Naive B cell (primary cell): ENCODE results near the gene WFIKKN1. TPM values are rescaled to one million over a fixed set of nuclear protein-coding genes. Genes with fewer than 3 reads are reported as not detected.
A peak's percentile ranks its signal among the peaks of the same experiment; 100 is the strongest.

Experiments
- ATAC-seq, 2 donors: fragments of 150-1000 bp; cut with Tn5 transposase; 2 replicates each; pipeline ENCODE4 v1.10.0; 2021; ENCODE audit warnings: low read depth in 2 of 2, mild to moderate bottlenecking in 2 of 2, moderate library complexity in 2 of 2
- DNase-seq: peaks from one replicate; pipeline ENCODE4 v3.0.0; 2022
- H3K27ac Mint-ChIP-seq, 6 donors: one replicate each; pipeline ENCODE4 v1.8.0; 2020 to 2022; ENCODE audit warnings: mild to moderate bottlenecking in 6 of 6, mixed read lengths in 6 of 6, moderate library complexity in 5 of 6, inconsistent platforms in 2 of 6
- H3K27me3 Mint-ChIP-seq, 3 donors: one replicate each; pipeline ENCODE4 v1.8.0; 2021 to 2022; ENCODE audit warnings: mixed read lengths in 3 of 3, mild to moderate bottlenecking in 1 of 3
- H3K36me3 Mint-ChIP-seq, 2 donors: one replicate each; pipeline ENCODE4 v1.8.0; 2020 to 2022; ENCODE audit warnings: mixed read lengths in 2 of 2, inconsistent platforms in 1 of 2, mild to moderate bottlenecking in 1 of 2
- H3K4me1 Mint-ChIP-seq, 3 donors: one replicate each; pipeline ENCODE4 v1.8.0; 2020 to 2022; ENCODE audit warnings: mixed read lengths in 3 of 3, inconsistent platforms in 1 of 3, mild to moderate bottlenecking in 1 of 3, moderate library complexity in 1 of 3
- H3K4me3 Mint-ChIP-seq, 8 donors: one replicate each; pipeline ENCODE4 v1.8.0; 2020 to 2022; ENCODE audit warnings: mild to moderate bottlenecking in 8 of 8, mixed read lengths in 8 of 8, moderate library complexity in 8 of 8, inconsistent platforms in 2 of 8
- H3K9me3 Mint-ChIP-seq, 7 donors: one replicate each; pipeline ENCODE4 v1.8.0; 2020 to 2022; ENCODE audit warnings: mixed read lengths in 7 of 7, mild to moderate bottlenecking in 5 of 7, inconsistent platforms in 2 of 7, moderate library complexity in 1 of 7
- polyA plus RNA-seq, 6 donors: library from polyadenylated mRNA; unstranded; fragments of 300-500 nt; fragmentation: Illumina TruSeq; gene quantifications; one replicate each; pipeline ENCODE4 v1.2.3, GENCODE V29; 2021; ENCODE audit warnings: low read depth in 6 of 6

WFIKKN1 gene
- polyA plus RNA-seq, 6 donors from 2014 or later = not detected

DNA sequence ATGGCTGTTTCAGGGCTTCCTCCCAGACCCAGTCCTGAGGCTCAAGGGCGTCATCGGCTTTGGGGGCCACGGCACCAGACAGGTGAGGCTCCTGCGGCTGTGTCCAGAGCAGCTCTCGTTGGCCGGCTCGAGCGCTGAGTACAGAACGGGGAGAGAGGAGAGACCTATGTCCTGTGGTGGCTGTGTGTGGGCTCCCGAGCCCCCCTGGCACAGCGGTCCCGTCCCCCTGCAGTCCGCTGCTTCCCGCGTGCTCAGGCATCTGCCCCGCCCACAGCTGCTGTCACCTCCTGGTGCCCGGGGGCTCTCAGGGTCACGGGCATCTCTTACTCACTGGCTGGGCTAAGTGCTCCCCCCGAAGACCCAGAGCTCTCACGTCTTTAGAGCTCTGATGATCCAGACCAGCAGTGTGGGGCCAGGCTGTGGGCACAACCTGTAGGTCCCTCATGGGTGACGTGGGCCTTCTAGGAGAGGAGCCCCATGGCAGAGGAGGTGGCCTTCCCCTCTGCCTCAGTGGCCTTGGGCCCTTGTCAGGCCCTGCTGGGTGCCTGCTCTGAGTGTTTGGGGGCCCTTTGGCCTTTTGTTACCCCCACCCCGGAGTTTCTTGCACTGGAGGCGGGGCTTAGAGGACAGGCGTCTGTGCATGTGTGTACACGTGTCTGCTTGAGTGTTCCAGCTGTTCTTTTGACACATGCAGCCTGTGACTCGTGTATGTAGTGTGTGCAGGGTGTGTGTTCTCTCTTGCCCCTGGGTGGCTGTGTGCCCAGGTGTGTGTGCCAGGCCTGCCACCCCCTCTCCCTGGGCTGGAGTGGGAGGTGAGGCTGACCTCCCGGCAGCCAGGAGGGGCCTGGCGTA lies 21.9 kb downstream of the WFIKKN1 start:
- Mint-ChIP-seq H3K36me3 (no peaks in the 10 kb centered on the region), H3K9me3 (no peaks in the 10 kb centered on the region), H3K27ac (no peak overlapping the region), H3K27me3 (no peaks in the 10 kb centered on the region), H3K4me1 (peaks cover 0 to 9% (median 0%) of the 10 kb centered on the region in 3 donors), H3K4me3 (peak overlapping the region in 3 of 8 donors; percentile 7 to 59 (median 35))
- DNase-seq = no peak
- no peak for ATAC-seq

DNA sequence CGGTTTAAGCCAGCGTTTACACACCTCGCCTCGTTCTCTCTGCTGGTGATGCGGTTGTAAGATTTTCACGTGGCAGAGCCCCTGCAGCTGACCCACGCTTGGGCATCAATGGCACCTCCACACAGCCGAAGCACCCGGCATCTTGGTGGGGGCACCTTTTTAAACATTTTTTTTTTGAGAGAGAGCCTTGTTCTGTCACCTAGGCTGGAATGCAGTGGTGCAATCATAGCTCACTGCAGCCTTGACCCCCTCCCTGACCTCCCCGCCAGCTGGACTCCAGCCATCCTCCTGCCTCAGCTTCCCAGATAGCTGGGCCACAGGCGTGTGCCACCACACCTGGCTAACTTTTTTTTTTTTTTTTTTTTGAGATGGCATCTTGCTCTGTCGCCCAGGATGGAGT lies 23.2 kb downstream of the WFIKKN1 start:
- Mint-ChIP-seq H3K4me3 (no peak overlapping the region), H3K9me3 (no peaks in the 10 kb centered on the region), H3K36me3 (no peaks in the 10 kb centered on the region), H3K27me3 (no peaks in the 10 kb centered on the region), H3K4me1 (no peaks in the 10 kb centered on the region), H3K27ac (no peak overlapping the region)
- DNase-seq = no peak
- ATAC-seq = no peak

DNA sequence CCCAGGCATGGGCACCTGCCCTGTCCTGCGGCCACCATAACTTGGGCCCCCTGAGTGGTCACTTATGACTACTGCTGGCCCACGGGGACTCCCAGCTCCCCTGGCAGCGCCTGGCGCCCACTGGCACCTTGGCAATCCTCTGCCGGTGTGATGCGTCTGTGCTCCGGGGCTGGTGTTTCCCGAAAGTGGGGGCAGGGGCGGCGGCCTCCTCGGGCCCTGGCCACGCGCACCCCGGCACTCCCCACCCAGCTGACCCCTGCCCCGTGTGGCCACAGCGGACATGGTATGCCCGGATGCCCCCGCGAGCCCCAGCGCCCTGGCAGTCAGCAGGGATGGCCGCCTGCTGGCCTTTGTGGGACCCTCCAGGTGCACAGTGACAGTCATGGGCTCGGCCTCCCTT lies 26.7 kb downstream of the WFIKKN1 start:
- DNase-seq (no peak), ATAC-seq (no peak)
- Mint-ChIP-seq H3K4me3 (no peak overlapping the region), H3K4me1 (peaks cover 5 to 14% (median 6%) of the 10 kb centered on the region in 3 donors), H3K27me3 (no peaks in the 10 kb centered on the region), H3K9me3 (no peaks in the 10 kb centered on the region), H3K27ac (no peak overlapping the region), H3K36me3 (no peaks in the 10 kb centered on the region)

DNA sequence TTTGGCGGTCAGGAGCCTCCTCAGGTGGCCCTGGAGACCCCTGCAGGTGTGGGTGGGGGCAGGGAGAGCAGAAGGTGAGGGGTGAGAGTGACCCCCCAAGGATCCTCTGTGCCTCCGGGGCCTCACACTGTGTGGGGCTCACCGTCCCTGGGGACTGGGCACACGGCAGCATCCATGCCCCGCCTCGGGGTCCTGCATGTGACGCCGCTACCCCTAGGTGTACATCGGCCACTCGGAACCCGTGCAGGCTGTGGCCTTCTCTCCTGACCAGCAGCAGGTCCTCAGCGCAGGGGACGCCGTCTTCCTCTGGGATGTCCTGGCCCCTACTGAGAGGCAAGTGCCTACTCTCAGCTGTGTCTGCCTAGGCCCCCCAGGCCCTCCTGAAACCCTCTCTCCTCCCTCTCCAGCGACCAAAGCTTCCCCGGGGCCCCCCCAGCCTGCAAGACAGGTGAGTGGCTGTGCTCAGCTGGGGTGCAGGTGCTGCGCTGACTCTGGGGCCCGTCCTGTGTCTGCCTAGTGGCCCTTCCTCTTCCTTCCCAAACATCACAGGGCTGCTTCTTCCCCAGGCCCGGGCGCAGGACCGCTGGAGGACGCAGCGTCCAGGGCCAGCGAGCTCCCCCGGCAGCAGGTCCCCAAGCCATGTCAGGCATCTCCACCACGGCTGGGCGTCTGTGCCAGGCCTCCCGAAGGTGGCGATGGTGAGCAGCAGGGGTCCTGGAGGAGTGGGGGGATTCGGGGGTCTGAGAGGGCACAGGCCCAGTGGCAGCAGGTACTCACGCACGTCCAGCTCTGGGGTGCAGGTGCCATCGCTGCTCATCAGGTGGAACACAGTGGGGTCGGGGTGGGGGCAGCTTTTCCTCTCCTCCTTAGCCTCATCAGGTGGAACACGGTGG lies 28.1 kb downstream of the WFIKKN1 start:
- Mint-ChIP-seq H3K27ac (peak overlapping the region in 1 of 6 donors; percentile 87), H3K9me3 (no peaks in the 10 kb centered on the region), H3K27me3 (no peaks in the 10 kb centered on the region), H3K4me3 (peak overlapping the region in 2 of 8 donors; percentile 16 to 42), H3K36me3 (no peaks in the 10 kb centered on the region), H3K4me1 (peaks cover 5 to 14% (median 6%) of the 10 kb centered on the region in 3 donors)
- ATAC-seq = no peak
- no peak for DNase-seq

GRCh38 chr16:659618-660017 lies 28.8 kb downstream of the WFIKKN1 start:
- peak overlapping the region in 1 of 6 donors; percentile 30 for H3K27ac Mint-ChIP-seq
- ATAC-seq (no peak), DNase-seq (no peak)
- no peaks in the 10 kb centered on the region for H3K9me3 Mint-ChIP-seq
- no peaks in the 10 kb centered on the region for H3K36me3 Mint-ChIP-seq
- no peaks in the 10 kb centered on the region for H3K27me3 Mint-ChIP-seq
- peaks cover 5 to 14% (median 6%) of the 10 kb centered on the region in 3 donors for H3K4me1 Mint-ChIP-seq
- no peak overlapping the region for H3K4me3 Mint-ChIP-seq

GRCh38 chr16:660132-660458 lies 29.3 kb downstream of the WFIKKN1 start:
- Mint-ChIP-seq H3K27ac (peak overlapping the region in 1 of 6 donors; percentile 30), H3K4me3 (no peak overlapping the region), H3K4me1 (peaks cover 5 to 14% (median 6%) of the 10 kb centered on the region in 3 donors), H3K36me3 (no peaks in the 10 kb centered on the region), H3K27me3 (no peaks in the 10 kb centered on the region), H3K9me3 (no peaks in the 10 kb centered on the region)
- ATAC-seq (no peak), DNase-seq (no peak)

DNA sequence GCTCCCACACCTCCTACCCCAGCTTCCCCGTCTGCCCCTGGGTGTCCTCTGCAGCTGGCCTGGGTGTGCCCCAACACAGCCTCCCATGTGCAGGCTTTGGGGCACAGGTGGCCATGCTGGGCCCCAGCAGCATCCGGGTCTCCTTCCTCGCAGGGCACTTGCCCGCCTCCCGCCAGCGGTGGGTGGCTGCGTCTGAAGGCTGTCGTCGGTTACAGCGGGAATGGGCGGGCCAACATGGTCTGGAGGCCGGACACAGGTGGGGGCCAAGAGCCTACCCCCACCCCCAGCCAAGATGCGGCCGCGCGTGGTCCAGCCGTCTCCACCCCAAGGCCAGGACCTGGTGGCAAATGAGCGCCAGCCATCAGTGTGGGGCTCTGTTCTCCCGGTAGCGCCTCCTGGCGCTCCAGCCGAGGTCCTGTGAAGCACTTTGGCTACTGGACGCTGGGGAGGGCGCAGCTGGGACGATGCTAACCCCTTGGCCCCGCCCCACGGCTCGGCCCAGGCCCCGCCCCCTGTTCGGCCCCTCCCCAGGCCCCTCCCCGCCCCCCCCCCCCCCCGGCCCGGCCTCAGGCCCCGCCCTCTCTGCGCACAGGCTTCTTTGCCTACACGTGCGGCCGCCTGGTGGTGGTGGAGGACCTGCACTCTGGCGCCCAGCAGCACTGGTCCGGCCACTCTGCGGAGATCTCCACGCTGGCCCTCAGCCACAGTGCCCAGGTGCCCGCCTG lies 29.8 kb downstream of the WFIKKN1 start:
- Mint-ChIP-seq H3K4me1 (peaks cover 5 to 14% (median 6%) of the 10 kb centered on the region in 3 donors), H3K27me3 (no peaks in the 10 kb centered on the region), H3K27ac (no peak overlapping the region), H3K9me3 (no peaks in the 10 kb centered on the region), H3K4me3 (peak overlapping the region in 6 of 8 donors; percentile 18 to 60 (median 40)), H3K36me3 (no peaks in the 10 kb centered on the region)
- DNase-seq (peak; percentile 54), ATAC-seq (peak; percentile 78 to 83)

DNA sequence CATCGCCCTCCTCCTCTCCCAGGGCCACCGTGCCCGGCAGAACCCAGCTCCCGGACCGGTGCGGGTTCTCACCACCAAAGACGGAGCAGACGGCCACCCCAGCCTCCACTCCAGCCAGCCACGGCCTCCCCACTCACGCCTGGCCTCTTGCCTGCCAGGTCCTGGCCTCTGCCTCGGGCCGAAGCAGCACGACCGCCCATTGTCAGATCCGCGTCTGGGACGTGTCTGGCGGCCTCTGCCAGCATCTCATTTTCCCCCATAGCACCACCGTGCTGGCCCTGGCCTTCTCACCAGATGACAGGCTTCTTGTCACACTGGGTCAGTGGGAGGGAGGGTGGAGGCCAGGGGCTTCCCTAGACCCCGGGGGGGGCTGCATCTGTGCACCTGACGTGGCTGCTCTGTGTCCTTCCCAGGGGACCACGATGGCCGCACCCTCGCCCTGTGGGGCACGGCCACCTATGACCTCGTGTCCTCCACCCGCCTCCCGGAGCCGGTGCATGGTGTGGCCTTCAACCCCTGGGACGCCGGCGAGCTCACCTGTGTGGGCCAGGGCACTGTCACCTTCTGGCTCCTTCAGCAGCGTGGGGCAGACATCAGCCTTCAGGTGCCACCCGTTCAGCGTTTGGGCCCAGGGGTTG lies 30.5 kb downstream of the WFIKKN1 start:
- Mint-ChIP-seq H3K9me3 (no peaks in the 10 kb centered on the region), H3K27ac (no peak overlapping the region), H3K27me3 (no peaks in the 10 kb centered on the region), H3K4me3 (peak overlapping the region in 6 of 8 donors; percentile 18 to 60 (median 40)), H3K36me3 (no peaks in the 10 kb centered on the region), H3K4me1 (peaks cover 5 to 14% (median 6%) of the 10 kb centered on the region in 3 donors)
- no peak for ATAC-seq
- DNase-seq = no peak

- Mint-ChIP-seq H3K4me1 (peaks cover 5 to 14% (median 6%) of the 10 kb centered on the region in 3 donors), H3K27ac (no peak overlapping the region), H3K36me3 (no peaks in the 10 kb centered on the region), H3K27me3 (no peaks in the 10 kb centered on the region), H3K9me3 (no peaks in the 10 kb centered on the region), H3K4me3 (peak overlapping the region in 1 of 8 donors; percentile 66)
- ATAC-seq (no peak), DNase-seq (no peak)
Measured at GRCh38 chr16:662095-662494, 31.3 kb downstream of the WFIKKN1 start.

DNA sequence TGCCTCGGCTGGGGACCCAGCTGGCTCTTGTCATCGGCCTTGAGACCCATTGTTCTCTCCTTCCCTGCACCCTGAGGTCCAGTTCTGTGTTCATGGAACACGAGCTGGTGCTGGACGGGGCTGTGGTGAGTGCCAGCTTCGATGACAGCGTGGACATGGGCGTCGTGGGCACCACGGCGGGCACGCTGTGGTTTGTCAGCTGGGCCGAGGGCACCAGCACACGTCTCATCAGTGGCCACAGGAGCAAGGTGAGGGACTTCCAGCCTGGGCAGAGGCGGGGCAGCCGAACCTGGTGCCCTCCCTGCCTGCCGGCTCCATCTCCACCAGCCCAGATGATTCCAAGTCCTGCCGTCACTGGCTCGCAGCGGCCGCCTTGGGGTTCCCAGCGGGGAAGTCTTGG lies 31.8 kb downstream of the WFIKKN1 start:
- DNase-seq (no peak), ATAC-seq (no peak)
- Mint-ChIP-seq H3K36me3 (no peaks in the 10 kb centered on the region), H3K4me3 (peak overlapping the region in 2 of 8 donors; percentile 19 to 66), H3K4me1 (peaks cover 7 to 14% (median 8%) of the 10 kb centered on the region in 3 donors), H3K27me3 (no peaks in the 10 kb centered on the region), H3K9me3 (no peaks in the 10 kb centered on the region), H3K27ac (no peak overlapping the region)

DNA sequence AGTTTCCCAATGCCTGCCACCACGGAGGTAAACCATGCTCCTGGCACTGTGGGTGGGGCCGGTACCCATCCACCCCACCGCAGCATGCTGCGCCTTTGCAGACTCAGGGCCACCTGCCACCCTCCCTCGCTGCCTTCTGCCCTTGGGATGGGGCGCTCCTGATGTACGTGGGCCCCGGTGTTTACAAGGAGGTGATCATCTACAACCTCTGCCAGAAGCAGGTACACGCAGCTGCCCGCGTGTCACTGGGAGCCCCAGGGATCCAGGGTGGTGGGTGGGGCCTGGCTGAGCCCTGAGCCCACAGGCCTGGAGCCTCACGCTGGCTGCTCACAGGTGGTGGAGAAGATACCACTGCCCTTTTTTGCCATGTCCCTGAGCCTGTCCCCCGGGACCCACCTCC lies 35.8 kb downstream of the WFIKKN1 start:
- H3K4me1 Mint-ChIP-seq = peaks cover 7 to 8% (median 8%) of the 10 kb centered on the region in 3 donors
- DNase-seq = no peak
- H3K27ac Mint-ChIP-seq = no peak overlapping the region
- ATAC-seq = no peak
- H3K36me3 Mint-ChIP-seq = no peaks in the 10 kb centered on the region
- no peaks in the 10 kb centered on the region for H3K9me3 Mint-ChIP-seq
- no peaks in the 10 kb centered on the region for H3K27me3 Mint-ChIP-seq
- peak overlapping the region in 1 of 8 donors; percentile 18 for H3K4me3 Mint-ChIP-seq

DNA sequence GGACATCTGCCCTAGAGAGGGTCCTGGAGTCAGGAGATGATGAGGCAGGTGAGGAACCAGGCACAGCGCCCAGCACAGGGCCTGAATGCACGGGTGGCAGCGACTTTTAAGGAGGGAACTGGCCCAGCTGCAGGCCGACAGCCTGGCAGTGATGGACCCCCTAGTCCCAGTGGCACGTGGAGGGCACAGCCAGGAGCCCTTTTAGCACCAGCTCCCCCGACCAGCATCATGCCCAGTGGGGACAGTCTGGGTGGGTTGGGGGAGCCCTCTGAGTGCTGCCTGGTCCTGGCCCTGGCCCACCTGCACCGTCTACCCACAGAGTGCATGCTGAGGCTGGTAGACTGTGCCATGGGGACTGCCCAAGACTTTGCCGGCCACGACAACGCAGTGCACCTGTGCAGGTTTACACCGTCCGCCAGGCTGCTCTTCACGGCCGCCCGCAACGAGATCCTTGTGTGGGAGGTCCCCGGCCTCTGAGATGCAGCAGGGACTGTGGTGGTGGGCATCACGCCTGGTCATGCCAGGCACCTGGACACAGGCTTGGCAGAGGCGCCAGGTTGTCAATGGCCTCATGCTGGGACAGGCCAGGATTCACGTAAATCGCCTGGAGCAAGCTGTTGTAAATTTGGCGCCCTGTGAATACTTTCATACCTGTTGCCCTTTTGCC lies 36.5 kb downstream of the WFIKKN1 start:
- ATAC-seq (no peak), DNase-seq (no peak)
- Mint-ChIP-seq H3K9me3 (no peaks in the 10 kb centered on the region), H3K27ac (peak overlapping the region in 4 of 6 donors; percentile 24 to 95 (median 67)), H3K4me1 (peaks cover 6 to 8% (median 7%) of the 10 kb centered on the region in 3 donors), H3K27me3 (no peaks in the 10 kb centered on the region), H3K36me3 (no peaks in the 10 kb centered on the region), H3K4me3 (peak overlapping the region; percentile 79 to 92 (median 82))
